DOHH2 (cell line): ENCODE data around the gene CHERP.

ENCODE experiments used
- H3F3A ChIP-seq: fragments of 200-600 bp; sonication (generic), shearing (Covaris generic); 2 replicates; pipeline ENCODE4 v1.6.0; 2016; ENCODE audit warnings: antibody characterized with exemption, mild to moderate bottlenecking; ENCODE audit not compliant: control insufficient read depth, insufficient read depth
- H3K27ac ChIP-seq: fragments of 200-600 bp; sonication (generic); 2 replicates; pipeline ENCODE4 v1.5.1; 2014; ENCODE audit warnings: low read depth, mild to moderate bottlenecking, low read length, moderate library complexity
- H3K27me3 ChIP-seq: fragments of 200-600 bp; sonication (generic); 2 replicates; pipeline ENCODE4 v1.6.1; 2014; ENCODE audit warnings: mild to moderate bottlenecking, low read length, mixed read lengths; ENCODE audit not compliant: control insufficient read depth
- H3K36me3 ChIP-seq: fragments of 200-600 bp; sonication (generic); 2 replicates; pipeline ENCODE4 v1.6.1; 2014; ENCODE audit warnings: mild to moderate bottlenecking, low read length, moderate library complexity, mixed read lengths; ENCODE audit not compliant: control insufficient read depth
- H3K4me1 ChIP-seq: fragments of 200-600 bp; sonication (generic); 2 replicates; pipeline ENCODE4 v1.6.1; 2014; ENCODE audit warnings: mild to moderate bottlenecking, low read length, mixed read lengths; ENCODE audit not compliant: control insufficient read depth
- H3K4me2 ChIP-seq: fragments of 200-600 bp; sonication (generic); 2 replicates; pipeline ENCODE4 v1.6.0; 2014; ENCODE audit warnings: mild to moderate bottlenecking, low read length, moderate library complexity
- H3K4me3 ChIP-seq: fragments of 200-600 bp; sonication (generic); 2 replicates; pipeline ENCODE4 v1.5.1; 2014; ENCODE audit warnings: mild to moderate bottlenecking, low read length, mixed read lengths
- H3K79me2 ChIP-seq: fragments of 200-600 bp; sonication (generic); 2 replicates; pipeline ENCODE4 v1.6.1; 2014; ENCODE audit warnings: mild to moderate bottlenecking, low read length, mixed read lengths; ENCODE audit not compliant: control insufficient read depth
- H3K9me2 ChIP-seq: fragments of 200-600 bp; sonication (generic); replicated peaks from 2 replicates; pipeline ENCODE4 v1.6.1; 2014; ENCODE audit warnings: mild to moderate bottlenecking, low read length, mixed read lengths; ENCODE audit not compliant: control insufficient read depth
- H3K9me3 ChIP-seq: fragments of 200-600 bp; sonication (generic); 2 replicates; pipeline ENCODE4 v1.6.1; 2014; ENCODE audit warnings: antibody characterized with exemption, low read length, mixed read lengths; ENCODE audit not compliant: control insufficient read depth, insufficient read depth
- H4K20me1 ChIP-seq: fragments of 200-600 bp; sonication (generic); 2 replicates; pipeline ENCODE4 v1.6.0; 2014; ENCODE audit warnings: low read depth, mild to moderate bottlenecking, antibody characterized with exemption, low read length, moderate library complexity; ENCODE audit not compliant: control insufficient read depth, insufficient read depth
- EZH2phosphoT487 ChIP-seq: fragments of 200-600 bp; sonication (generic); IDR thresholded peaks from 2 replicates; pipeline ENCODE4 v1.6.1; 2017; ENCODE audit warnings: borderline replicate concordance, mild to moderate bottlenecking, antibody characterized with exemption, low read length, moderate library complexity, mixed read lengths
- TF ChIP-seq, protein P1 (sequence below): fragments of 200-600 bp; sonication (generic); IDR thresholded peaks from one replicate; pipeline ENCODE4 v1.5.1; 2014; ENCODE audit warnings: antibody characterized with exemption, mild to moderate bottlenecking, low read depth, low read length; ENCODE audit not compliant: poor library complexity, severe bottlenecking

Gene CHERP

DNA sequence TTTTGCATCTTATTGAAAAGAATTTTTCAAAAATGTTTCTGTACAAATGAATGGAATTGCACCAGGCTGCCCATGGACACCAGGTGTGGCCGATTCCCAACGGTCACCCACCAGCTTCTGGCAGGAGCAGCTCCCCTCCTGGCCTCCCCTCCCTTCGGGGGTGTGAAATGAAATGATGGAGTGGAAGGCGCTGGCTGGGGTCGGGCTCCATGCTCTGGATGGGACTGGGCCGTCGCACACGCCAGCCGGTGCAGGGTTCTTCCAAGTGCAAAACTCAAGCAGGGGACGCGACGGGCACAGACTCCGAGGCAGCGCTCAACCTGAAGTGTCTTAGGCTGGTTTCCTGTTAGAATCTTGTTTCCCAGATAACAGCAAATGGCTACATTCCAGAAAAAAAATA, 24.2 kb downstream of the CHERP start:
- Histone ChIP-seq H3K4me2 (no peak overlapping the region), H3K9me2 (no peaks in the 10 kb centered on the region), H3K27me3 (no peaks in the 10 kb centered on the region), H3K79me2 (no peaks in the 10 kb centered on the region), H4K20me1 (0 out of 2 replicates have a peak, but pooled peaks cover 3% of the 10 kb centered on the region), H3K27ac (no peak overlapping the region), H3K4me3 (no peak overlapping the region), H3K9me3 (no peaks in the 10 kb centered on the region), H3K36me3 (peaks cover 73% of the 10 kb centered on the region), H3K4me1 (no peaks in the 10 kb centered on the region), H3F3A (peaks cover 7% of the 10 kb centered on the region; the same call in 1 of the 2 replicates)
- TF ChIP-seq, protein P1, sequence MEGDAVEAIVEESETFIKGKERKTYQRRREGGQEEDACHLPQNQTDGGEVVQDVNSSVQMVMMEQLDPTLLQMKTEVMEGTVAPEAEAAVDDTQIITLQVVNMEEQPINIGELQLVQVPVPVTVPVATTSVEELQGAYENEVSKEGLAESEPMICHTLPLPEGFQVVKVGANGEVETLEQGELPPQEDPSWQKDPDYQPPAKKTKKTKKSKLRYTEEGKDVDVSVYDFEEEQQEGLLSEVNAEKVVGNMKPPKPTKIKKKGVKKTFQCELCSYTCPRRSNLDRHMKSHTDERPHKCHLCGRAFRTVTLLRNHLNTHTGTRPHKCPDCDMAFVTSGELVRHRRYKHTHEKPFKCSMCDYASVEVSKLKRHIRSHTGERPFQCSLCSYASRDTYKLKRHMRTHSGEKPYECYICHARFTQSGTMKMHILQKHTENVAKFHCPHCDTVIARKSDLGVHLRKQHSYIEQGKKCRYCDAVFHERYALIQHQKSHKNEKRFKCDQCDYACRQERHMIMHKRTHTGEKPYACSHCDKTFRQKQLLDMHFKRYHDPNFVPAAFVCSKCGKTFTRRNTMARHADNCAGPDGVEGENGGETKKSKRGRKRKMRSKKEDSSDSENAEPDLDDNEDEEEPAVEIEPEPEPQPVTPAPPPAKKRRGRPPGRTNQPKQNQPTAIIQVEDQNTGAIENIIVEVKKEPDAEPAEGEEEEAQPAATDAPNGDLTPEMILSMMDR: no peak
- TF ChIP-seq EZH2phosphoT487: no peak

DNA sequence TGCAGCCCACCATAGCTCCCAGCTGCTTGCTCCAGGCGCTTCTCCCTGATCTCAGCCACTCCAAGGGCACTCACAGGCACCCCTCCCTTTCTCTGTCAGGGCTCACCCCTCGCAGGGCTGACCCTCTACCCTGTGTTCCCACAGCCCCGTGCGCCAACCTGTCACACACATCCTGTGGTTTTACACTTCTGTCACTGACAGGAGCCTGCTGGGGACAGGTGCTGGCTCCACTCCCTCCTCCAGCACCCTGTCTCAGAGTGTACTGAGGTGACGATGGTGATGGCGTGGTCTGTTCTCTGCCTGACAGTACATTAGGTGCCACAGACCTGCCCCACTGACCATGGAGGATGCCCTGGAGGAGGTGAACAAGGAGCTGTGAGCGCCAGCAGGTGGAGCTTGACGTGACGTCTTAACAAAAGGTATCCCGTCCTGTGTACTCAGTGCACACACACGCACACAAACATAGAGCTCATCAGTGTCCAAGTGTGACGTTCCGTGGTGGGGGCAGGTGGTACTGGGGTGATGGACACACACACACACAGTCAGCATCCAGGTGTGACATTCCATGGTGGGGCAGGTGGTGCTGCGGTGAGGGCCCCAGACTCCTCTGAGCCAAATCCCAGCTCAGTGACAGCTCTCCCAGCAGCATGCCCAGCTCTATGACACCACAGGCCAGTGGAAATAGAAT, 25.2 kb downstream of the CHERP start:
- no peaks in the 10 kb centered on the region for H3K79me2 ChIP-seq
- H4K20me1 ChIP-seq: 0 out of 2 replicates have a peak, but pooled peaks cover 3% of the 10 kb centered on the region
- no peak overlapping the region for H3K4me3 ChIP-seq
- H3K9me2 ChIP-seq: no peaks in the 10 kb centered on the region
- no peak overlapping the region for H3K4me2 ChIP-seq
- H3F3A ChIP-seq: peaks cover 7% of the 10 kb centered on the region; the same call in 1 of the 2 replicates
- H3K36me3 ChIP-seq: peaks cover 71% of the 10 kb centered on the region
- no peaks in the 10 kb centered on the region for H3K9me3 ChIP-seq
- no peaks in the 10 kb centered on the region for H3K4me1 ChIP-seq
- TF ChIP-seq, protein P1: no peak
- TF ChIP-seq EZH2phosphoT487: no peak
- H3K27me3 ChIP-seq: no peaks in the 10 kb centered on the region
- H3K27ac ChIP-seq: no peak overlapping the region

DNA sequence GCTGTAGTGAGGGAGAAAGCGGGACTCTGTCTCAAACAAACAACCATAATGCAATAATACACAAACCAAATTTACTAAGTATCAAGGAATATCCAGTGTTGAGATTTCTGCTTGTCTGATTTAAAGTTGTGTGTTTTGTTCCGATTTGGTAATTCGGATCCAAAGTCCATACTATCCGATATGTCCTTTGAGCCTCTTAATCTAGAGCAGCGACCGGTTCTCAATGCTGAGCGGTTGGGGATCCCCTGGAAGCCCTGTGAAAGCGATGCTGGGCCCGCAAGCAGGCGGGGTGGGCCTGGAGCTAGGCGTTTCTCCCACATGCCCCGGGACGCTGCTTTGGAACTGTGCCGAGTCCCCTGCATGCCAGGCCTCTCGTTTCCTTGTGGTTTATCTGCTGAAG, 25.9 kb downstream of the CHERP start:
- TF ChIP-seq EZH2phosphoT487: no peak
- TF ChIP-seq, protein P1: no peak
- no peak overlapping the region for H3K27ac ChIP-seq
- H3K36me3 ChIP-seq: peaks cover 66% of the 10 kb centered on the region

More for the DNA sequence above, 25.9 kb downstream of the CHERP start:
- Histone ChIP-seq H3K79me2 (no peaks in the 10 kb centered on the region), H3K9me3 (no peaks in the 10 kb centered on the region), H4K20me1 (0 out of 2 replicates have a peak, but pooled peaks cover 3% of the 10 kb centered on the region), H3K4me3 (no peak overlapping the region), H3K27me3 (no peaks in the 10 kb centered on the region), H3F3A (peaks cover 7% of the 10 kb centered on the region; the same call in 1 of the 2 replicates), H3K4me2 (no peak overlapping the region), H3K9me2 (no peaks in the 10 kb centered on the region), H3K4me1 (no peaks in the 10 kb centered on the region)
